Measurements from ENCODE around the gene ITGA2.

The ITGA2 gene

GRCh38 chr5:53066088-53066487, 76.9 kb downstream of the ITGA2 start:
- no peak for ATAC-seq
- no peak for TF ChIP-seq ZNF8 (CRISPR knock-in tag; IDR thresholded peaks at IDR 0.05)
- TF ChIP-seq OSR1 (CRISPR knock-in tag; IDR thresholded peaks at IDR 0.05): no peak
- no peak for TF ChIP-seq POU6F1 (CRISPR knock-in tag; IDR thresholded peaks at IDR 0.05; ENCODE audit: borderline replicate concordance, low read depth)
- no peak for TF ChIP-seq GLIS3 (CRISPR knock-in tag; IDR thresholded peaks at IDR 0.05)
- TF ChIP-seq PATZ1 (CRISPR knock-in tag; IDR thresholded peaks at IDR 0.05; ENCODE audit: borderline replicate concordance): no peak
- TF ChIP-seq ZFP3 (CRISPR knock-in tag; IDR thresholded peaks at IDR 0.05): no peak
- TF ChIP-seq TCF4 (CRISPR knock-in tag; IDR thresholded peaks at IDR 0.05; ENCODE audit: borderline replicate concordance): no peak

GRCh38 chr5:53067641-53068040, 78.5 kb downstream of the ITGA2 start:
- no peak for ATAC-seq
- TF ChIP-seq ZNF70 (CRISPR knock-in tag; IDR thresholded peaks at IDR 0.05): no peak
- TF ChIP-seq CREB5 (CRISPR knock-in tag; IDR thresholded peaks at IDR 0.05; ENCODE audit: low read depth): no peak
- no peak for TF ChIP-seq TCF4 (CRISPR knock-in tag; IDR thresholded peaks at IDR 0.05; ENCODE audit: borderline replicate concordance)
- TF ChIP-seq OSR1 (CRISPR knock-in tag; IDR thresholded peaks at IDR 0.05): no peak
- no peak for TF ChIP-seq TSHZ2 (CRISPR knock-in tag; IDR thresholded peaks at IDR 0.05)
- TF ChIP-seq ZNF565 (CRISPR knock-in tag; conservative IDR thresholded peaks at IDR 0.05; ENCODE audit: low read depth): no peak
- no peak for TF ChIP-seq GLIS3 (CRISPR knock-in tag; IDR thresholded peaks at IDR 0.05)
- TF ChIP-seq TOX (CRISPR knock-in tag; IDR thresholded peaks at IDR 0.05; ENCODE audit: borderline replicate concordance): no peak
- no peak for TF ChIP-seq POU6F1 (CRISPR knock-in tag; IDR thresholded peaks at IDR 0.05; ENCODE audit: borderline replicate concordance, low read depth)
- no peak for TF ChIP-seq ARNTL (CRISPR knock-in tag; IDR thresholded peaks at IDR 0.05; ENCODE audit: borderline replicate concordance, low read depth)
- TF ChIP-seq ZC3H10 (CRISPR knock-in tag; IDR thresholded peaks at IDR 0.05): no peak
- no peak for TF ChIP-seq ESRRG (CRISPR knock-in tag; IDR thresholded peaks at IDR 0.05)
- TF ChIP-seq RARB (CRISPR knock-in tag; IDR thresholded peaks at IDR 0.05): no peak
- TF ChIP-seq ISL1 (CRISPR knock-in tag; IDR thresholded peaks at IDR 0.05): no peak
- no peak for TF ChIP-seq ZFP30 (CRISPR knock-in tag; IDR thresholded peaks at IDR 0.05)
- TF ChIP-seq PATZ1 (CRISPR knock-in tag; IDR thresholded peaks at IDR 0.05; ENCODE audit: borderline replicate concordance): no peak
- TF ChIP-seq PPARA (CRISPR knock-in tag; IDR thresholded peaks at IDR 0.05; ENCODE audit: borderline replicate concordance): no peak
- no peak for TF ChIP-seq ZFP3 (CRISPR knock-in tag; IDR thresholded peaks at IDR 0.05)

All from SK-N-SH treated with all-trans-retinoic acid at 6 μM for 48 hours (cell line).